OCI-LY7 (cell line): ENCODE data around the gene SCFD2. TPM values are rescaled to one million over a fixed set of nuclear protein-coding genes. Genes with fewer than 3 reads are reported as not detected.

ENCODE experiments used
- BruUV-seq: library from RNA; stranded (reverse); fragments of 400-500 nt; replicated peaks from 2 replicates; lab custom pipeline; 2021; lab: Mats Ljungman, UMichigan
- CTCF ChIA-PET: fragments of 300-600 bp; sonication (Branson Sonifier 250); formaldehyde crosslinking; loops from one replicate; lab custom pipeline; 2022; ENCODE audit warnings: antibody characterized with exemption; ENCODE audit not compliant: unreplicated experiment; lab: Charles Lee
- POLR2A ChIA-PET: fragments of 300-600 bp; sonication (Branson Sonifier 250); formaldehyde crosslinking; loops from one replicate; lab custom pipeline; 2022; ENCODE audit warnings: antibody characterized with exemption; lab: Charles Lee
- DNase-seq: peaks from one replicate; pipeline ENCODE4 v3.0.0-alpha.2; 2015; ENCODE audit warnings: low spot score
- H2AFZ ChIP-seq: fragments of 200-600 bp; sonication (generic), shearing (Covaris generic); 2 replicates; pipeline ENCODE4 v1.6.1; 2014; ENCODE audit warnings: mild to moderate bottlenecking, antibody characterized with exemption, low read length, moderate library complexity
- H3K27ac ChIP-seq: fragments of 200-600 bp; sonication (generic); 2 replicates; pipeline ENCODE4 v1.5.1; 2014; ENCODE audit warnings: mixed run types, low read depth, mild to moderate bottlenecking, moderate library complexity, low read length, inconsistent platforms; ENCODE audit not compliant: poor library complexity, severe bottlenecking
- H3K36me3 ChIP-seq: fragments of 200-600 bp; sonication (generic); 2 replicates; pipeline ENCODE4 v1.6.1; 2014; ENCODE audit warnings: mild to moderate bottlenecking, antibody characterized with exemption, low read length, moderate library complexity, mixed read lengths; ENCODE audit not compliant: insufficient read depth
- H3K4me1 ChIP-seq: fragments of 200-600 bp; sonication (generic); 2 replicates; pipeline ENCODE4 v1.5.1; 2014; ENCODE audit warnings: mild to moderate bottlenecking, low read length; ENCODE audit not compliant: insufficient read depth, poor library complexity, severe bottlenecking
- H3K4me2 ChIP-seq: fragments of 200-600 bp; sonication (generic); 2 replicates; pipeline ENCODE4 v1.6.1; 2014; ENCODE audit warnings: mild to moderate bottlenecking, low read length
- H3K4me3 ChIP-seq: fragments of 200-600 bp; sonication (generic); 2 replicates; pipeline ENCODE4 v1.5.1; 2014; ENCODE audit warnings: mild to moderate bottlenecking, low read depth, low read length; ENCODE audit not compliant: poor library complexity, severe bottlenecking
- H3K79me2 ChIP-seq: fragments of 200-600 bp; sonication (generic); 2 replicates; pipeline ENCODE4 v1.6.1; 2016; ENCODE audit warnings: low read depth, mild to moderate bottlenecking, low read length, moderate library complexity, mixed read lengths; ENCODE audit not compliant: insufficient read depth
- H3K9me2 ChIP-seq: fragments of 200-600 bp; sonication (generic); 2 replicates; pipeline ENCODE4 v1.6.1; 2016; ENCODE audit warnings: mild to moderate bottlenecking, low read length, mixed read lengths; ENCODE audit not compliant: insufficient read depth
- H3K9me3 ChIP-seq: fragments of 200-600 bp; sonication (generic); 2 replicates; pipeline ENCODE4 v1.6.1; 2014; ENCODE audit warnings: mild to moderate bottlenecking, mixed run types, low read length, mixed read lengths
- H4K20me1 ChIP-seq: fragments of 200-600 bp; sonication (generic); 2 replicates; pipeline ENCODE4 v1.6.1; 2014; ENCODE audit warnings: mild to moderate bottlenecking, antibody characterized with exemption, low read length, moderate library complexity, mixed read lengths; ENCODE audit not compliant: insufficient read depth
- EZH2phosphoT487 ChIP-seq: fragments of 200-600 bp; sonication (generic); IDR thresholded peaks from 2 replicates; pipeline ENCODE4 v1.6.1; 2018; ENCODE audit warnings: low read depth, borderline replicate concordance, mild to moderate bottlenecking, mixed run types, antibody characterized with exemption, low read length, moderate library complexity, mixed read lengths
- intact Hi-C: fragments of 100-400 bp; cut with micrococcal nuclease; formaldehyde crosslinking; loops from one replicate; pipeline ENCODE4 v1.10.0; 2022; ENCODE audit not compliant: unreplicated experiment
- total RNA-seq, 2 experiments: library from RNA; depleted of rRNA in 1 of 2; stranded (reverse); fragments of >200 nt in 1 of 2; shearing (Covaris generic) in 1 of 2; gene quantifications; 2 replicates each; pipeline ENCODE4 v1.2.3, GENCODE V29; 2014 to 2022
- TF ChIP-seq, protein P1 (sequence below): fragments of 200-600 bp; sonication (generic); conservative IDR thresholded peaks from 2 replicates; pipeline ENCODE4 v1.5.1; 2014; ENCODE audit warnings: mild to moderate bottlenecking, antibody characterized with exemption, low read length, moderate library complexity, mixed read lengths

SCFD2 gene
- total RNA-seq, 2 experiments from 2014 or later: 27.2 to 52.0 TPM

- POLR2A ChIA-PET: no interaction called here
- Histone ChIP-seq H3K79me2 (no peaks in the 10 kb centered on the region), H3K4me1 (no peaks in the 10 kb centered on the region), H2AFZ (no peak overlapping the region), H3K9me2 (no peaks in the 10 kb centered on the region), H3K27ac (no peak overlapping the region), H4K20me1 (no peaks in the 10 kb centered on the region), H3K4me3 (no peak overlapping the region), H3K9me3 (no peaks in the 10 kb centered on the region), H3K36me3 (no peaks in the 10 kb centered on the region), H3K4me2 (no peak overlapping the region)
- intact Hi-C loops: no loop called here
- BruUV-seq: no TSS peak
- DNase-seq: no peak
- TF ChIP-seq, protein P1, sequence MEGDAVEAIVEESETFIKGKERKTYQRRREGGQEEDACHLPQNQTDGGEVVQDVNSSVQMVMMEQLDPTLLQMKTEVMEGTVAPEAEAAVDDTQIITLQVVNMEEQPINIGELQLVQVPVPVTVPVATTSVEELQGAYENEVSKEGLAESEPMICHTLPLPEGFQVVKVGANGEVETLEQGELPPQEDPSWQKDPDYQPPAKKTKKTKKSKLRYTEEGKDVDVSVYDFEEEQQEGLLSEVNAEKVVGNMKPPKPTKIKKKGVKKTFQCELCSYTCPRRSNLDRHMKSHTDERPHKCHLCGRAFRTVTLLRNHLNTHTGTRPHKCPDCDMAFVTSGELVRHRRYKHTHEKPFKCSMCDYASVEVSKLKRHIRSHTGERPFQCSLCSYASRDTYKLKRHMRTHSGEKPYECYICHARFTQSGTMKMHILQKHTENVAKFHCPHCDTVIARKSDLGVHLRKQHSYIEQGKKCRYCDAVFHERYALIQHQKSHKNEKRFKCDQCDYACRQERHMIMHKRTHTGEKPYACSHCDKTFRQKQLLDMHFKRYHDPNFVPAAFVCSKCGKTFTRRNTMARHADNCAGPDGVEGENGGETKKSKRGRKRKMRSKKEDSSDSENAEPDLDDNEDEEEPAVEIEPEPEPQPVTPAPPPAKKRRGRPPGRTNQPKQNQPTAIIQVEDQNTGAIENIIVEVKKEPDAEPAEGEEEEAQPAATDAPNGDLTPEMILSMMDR: no peak
- CTCF ChIA-PET: no interaction called here
These were observed 540.3 kb downstream of the SCFD2 start for GRCh38 chr4:52825460-52826090.

DNA sequence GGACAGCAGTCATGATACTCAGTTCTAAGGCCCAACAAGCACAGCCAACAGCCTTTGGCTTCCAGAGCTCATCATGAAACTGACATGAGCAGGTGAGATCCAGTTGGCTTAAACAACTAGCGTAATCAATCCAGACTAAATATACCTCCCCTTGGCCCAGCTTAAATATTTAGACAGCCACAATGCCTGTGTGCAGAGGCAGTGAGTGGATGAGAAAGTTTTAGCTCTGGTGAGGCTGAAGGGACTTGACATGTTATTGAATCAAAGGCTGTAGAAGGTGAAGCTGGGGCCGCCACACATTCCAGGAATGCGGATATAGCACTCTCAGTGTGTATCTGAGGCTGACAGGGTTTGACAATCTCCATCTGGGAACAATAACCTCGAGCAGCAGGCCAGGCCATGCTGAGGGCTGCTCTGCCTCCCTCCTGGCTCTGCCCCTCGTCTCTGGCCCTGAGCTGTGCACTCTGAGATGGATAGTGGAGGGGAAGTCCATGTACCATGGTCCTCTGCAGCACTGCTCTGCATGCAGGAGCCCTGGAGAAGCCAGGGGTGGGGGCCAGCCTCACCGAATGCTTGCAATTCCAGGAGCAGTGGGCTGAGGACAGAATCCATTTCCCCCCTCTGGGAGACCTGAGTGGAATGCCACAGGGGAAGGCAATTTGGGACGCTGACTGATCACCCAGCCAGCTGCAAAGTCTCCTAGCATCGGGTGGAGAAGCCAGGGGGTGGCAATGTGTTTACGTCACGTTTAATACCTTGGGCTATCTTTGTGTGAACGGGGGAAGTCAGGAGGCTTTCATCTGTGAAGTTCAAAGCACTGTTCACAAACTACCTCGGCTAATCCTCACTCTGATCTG lies 541.0 kb downstream of the SCFD2 start:
- POLR2A ChIA-PET: no interaction called here

DNA sequence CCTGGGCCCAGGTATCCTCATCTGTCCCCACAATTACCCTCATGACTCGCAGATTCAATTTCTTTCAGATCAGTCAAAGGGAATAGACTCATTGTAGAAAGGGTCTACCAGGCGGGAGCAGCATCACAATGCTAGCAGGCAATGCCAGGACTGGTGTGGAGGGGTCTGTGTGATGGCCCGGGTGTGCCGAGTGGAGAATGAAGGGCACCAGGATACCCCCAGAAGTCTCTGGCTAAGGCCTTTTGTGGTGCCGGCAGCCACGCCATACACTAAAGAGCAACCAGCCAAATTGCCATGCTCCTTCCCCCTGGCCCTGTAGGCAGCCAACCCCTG lies 541.6 kb downstream of the SCFD2 start:
- intact Hi-C loops: no loop called here
- H3K4me1 ChIP-seq: no peaks in the 10 kb centered on the region
- H3K79me2 ChIP-seq: no peaks in the 10 kb centered on the region
- H3K4me2 ChIP-seq: no peak overlapping the region
- no peaks in the 10 kb centered on the region for H4K20me1 ChIP-seq
- H3K27ac ChIP-seq: no peak overlapping the region
- no peak overlapping the region for H2AFZ ChIP-seq
- no peaks in the 10 kb centered on the region for H3K9me3 ChIP-seq
- no peak for DNase-seq
- ChIA-PET POLR2A (no interaction called here), CTCF (no interaction called here)
- TF ChIP-seq, protein P1: no peak
- no peak for TF ChIP-seq EZH2phosphoT487
- BruUV-seq: no TSS peak
- no peaks in the 10 kb centered on the region for H3K9me2 ChIP-seq
- no peak overlapping the region for H3K4me3 ChIP-seq
- no peaks in the 10 kb centered on the region for H3K36me3 ChIP-seq

More for the DNA sequence above, 541.0 kb downstream of the SCFD2 start:
- Histone ChIP-seq H3K4me2 (no peak overlapping the region), H2AFZ (no peak overlapping the region), H3K79me2 (no peaks in the 10 kb centered on the region), H3K4me1 (no peaks in the 10 kb centered on the region), H3K36me3 (no peaks in the 10 kb centered on the region), H3K9me3 (no peaks in the 10 kb centered on the region), H3K27ac (no peak overlapping the region), H4K20me1 (no peaks in the 10 kb centered on the region), H3K9me2 (no peaks in the 10 kb centered on the region), H3K4me3 (no peak overlapping the region)
- no TSS peak for BruUV-seq
- CTCF ChIA-PET: no interaction called here
- no peak for TF ChIP-seq EZH2phosphoT487
- TF ChIP-seq, protein P1: no peak
- DNase-seq: no peak
- intact Hi-C loops: no loop called here
